Body of pancreas (tissue), 4 donors: ENCODE measurements around the gene CLASP1.

Source experiments
- POLR2A ChIP-seq, 3 donors: fragments of 450-650 bp; IDR thresholded peaks; one replicate each; pipeline ENCODE4 v1.6.1; 2016; ENCODE audit warnings: antibody characterized with exemption in 3 of 3, mild to moderate bottlenecking in 2 of 3
- TF ChIP-seq, protein P1 (sequence below), 7 experiments: fragments of 450-650 bp in 4 of 7; fragments of 200-600 bp in 3 of 7; sonication (generic) in 3 of 7; IDR thresholded peaks; one replicate each; pipeline ENCODE4 v1.5.1; 2016 to 2019; ENCODE audit warnings: antibody characterized with exemption in 7 of 7

DNA sequence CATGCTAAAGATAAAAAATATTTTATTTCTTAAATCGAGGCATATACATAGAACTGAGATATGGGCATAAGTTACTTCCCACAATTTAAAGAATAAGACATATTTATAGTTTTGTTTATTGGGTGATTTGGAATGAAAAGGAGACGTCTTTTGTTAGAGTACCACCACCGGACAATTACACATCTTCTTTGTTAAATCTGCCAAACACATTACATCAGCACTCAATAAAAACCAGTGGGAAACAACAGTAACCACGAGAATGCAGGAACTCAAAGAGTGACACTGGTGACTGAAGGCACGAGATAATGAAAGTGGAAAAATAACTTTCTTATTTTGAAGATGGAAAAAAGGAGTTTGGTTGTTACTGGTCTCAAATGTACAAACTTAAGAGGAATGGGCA lies 271.6 kb downstream of the CLASP1 start:
- TF ChIP-seq, protein P1, sequence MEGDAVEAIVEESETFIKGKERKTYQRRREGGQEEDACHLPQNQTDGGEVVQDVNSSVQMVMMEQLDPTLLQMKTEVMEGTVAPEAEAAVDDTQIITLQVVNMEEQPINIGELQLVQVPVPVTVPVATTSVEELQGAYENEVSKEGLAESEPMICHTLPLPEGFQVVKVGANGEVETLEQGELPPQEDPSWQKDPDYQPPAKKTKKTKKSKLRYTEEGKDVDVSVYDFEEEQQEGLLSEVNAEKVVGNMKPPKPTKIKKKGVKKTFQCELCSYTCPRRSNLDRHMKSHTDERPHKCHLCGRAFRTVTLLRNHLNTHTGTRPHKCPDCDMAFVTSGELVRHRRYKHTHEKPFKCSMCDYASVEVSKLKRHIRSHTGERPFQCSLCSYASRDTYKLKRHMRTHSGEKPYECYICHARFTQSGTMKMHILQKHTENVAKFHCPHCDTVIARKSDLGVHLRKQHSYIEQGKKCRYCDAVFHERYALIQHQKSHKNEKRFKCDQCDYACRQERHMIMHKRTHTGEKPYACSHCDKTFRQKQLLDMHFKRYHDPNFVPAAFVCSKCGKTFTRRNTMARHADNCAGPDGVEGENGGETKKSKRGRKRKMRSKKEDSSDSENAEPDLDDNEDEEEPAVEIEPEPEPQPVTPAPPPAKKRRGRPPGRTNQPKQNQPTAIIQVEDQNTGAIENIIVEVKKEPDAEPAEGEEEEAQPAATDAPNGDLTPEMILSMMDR (IDR thresholded peaks at IDR 0.05) = no peak
- TF ChIP-seq POLR2A (IDR thresholded peaks at IDR 0.05) = no peak
